GM19328 (cell line): ENCODE measurements around the gene IFNG.

Experiments
- ATAC-seq: cut with Tn5 transposase; IDR thresholded peaks from one replicate; pipeline ENCODE4 v1.9.1; 2021; ENCODE audit warnings: mild to moderate bottlenecking, moderate library complexity; ENCODE audit not compliant: unreplicated experiment

Gene IFNG

GRCh38 chr12:68169213-68169889 is 9.8 kb upstream of the IFNG start:
- no peak for ATAC-seq

- no peak for ATAC-seq
Observed at GRCh38 chr12:68166317-68166831, 6.8 kb upstream of the IFNG start.

GRCh38 chr12:68163560-68164081 is 4.1 kb upstream of the IFNG start:
- ATAC-seq = peak; percentile 79

GRCh38 chr12:68162374-68162773 is 2.8 kb upstream of the IFNG start:
- no peak for ATAC-seq

- ATAC-seq = no peak
Observed at GRCh38 chr12:68158432-68158831, 1.1 kb downstream of the IFNG start.

- ATAC-seq = no peak
Observed at GRCh38 chr12:68157380-68157779, 2.2 kb downstream of the IFNG start.

GRCh38 chr12:68156636-68157035 is 2.9 kb downstream of the IFNG start:
- ATAC-seq = no peak

- ATAC-seq = no peak
Observed at GRCh38 chr12:68154779-68155178, 4.8 kb downstream of the IFNG start.

- ATAC-seq = no peak
Observed at GRCh38 chr12:68148261-68148951, 11.1 kb downstream of the IFNG start.

- ATAC-seq = no peak
Observed at GRCh38 chr12:68140556-68140955, 19.0 kb downstream of the IFNG start.

- ATAC-seq = no peak
Observed at GRCh38 chr12:68139941-68140340, 19.6 kb downstream of the IFNG start.

- no peak for ATAC-seq
Observed at GRCh38 chr12:68139001-68139400, 20.5 kb downstream of the IFNG start.

GRCh38 chr12:68138480-68138879 is 21.1 kb downstream of the IFNG start:
- no peak for ATAC-seq

GRCh38 chr12:68137335-68137830 is 22.2 kb downstream of the IFNG start:
- no peak for ATAC-seq

- no peak for ATAC-seq
Observed at GRCh38 chr12:68135520-68135919, 24.0 kb downstream of the IFNG start.

GRCh38 chr12:68131867-68132414 is 27.6 kb downstream of the IFNG start:
- ATAC-seq = no peak

GRCh38 chr12:68129979-68130378 is 29.6 kb downstream of the IFNG start:
- no peak for ATAC-seq

GRCh38 chr12:68122236-68122920 is 37.2 kb downstream of the IFNG start:
- no peak for ATAC-seq

GRCh38 chr12:68121143-68121542 is 38.4 kb downstream of the IFNG start:
- no peak for ATAC-seq

GRCh38 chr12:68119724-68120211 is 39.8 kb downstream of the IFNG start:
- peak; percentile 92 for ATAC-seq

- ATAC-seq = peak; percentile 46
Observed at GRCh38 chr12:68119250-68119649, 40.3 kb downstream of the IFNG start.
